GM12801 (cell line): ENCODE results near the gene ARHGEF40.

Experiments
- TF ChIP-seq, protein P1 (sequence below): IDR thresholded peaks from one replicate; pipeline ENCODE4 v1.5.1; 2011; ENCODE audit warnings: control low read depth; ENCODE audit not compliant: insufficient read length; ENCODE audit errors: extremely low read depth

The ARHGEF40 gene

GRCh38 chr14:21042918-21043317 lies 27.2 kb upstream of the ARHGEF40 start:
- TF ChIP-seq, protein P1, sequence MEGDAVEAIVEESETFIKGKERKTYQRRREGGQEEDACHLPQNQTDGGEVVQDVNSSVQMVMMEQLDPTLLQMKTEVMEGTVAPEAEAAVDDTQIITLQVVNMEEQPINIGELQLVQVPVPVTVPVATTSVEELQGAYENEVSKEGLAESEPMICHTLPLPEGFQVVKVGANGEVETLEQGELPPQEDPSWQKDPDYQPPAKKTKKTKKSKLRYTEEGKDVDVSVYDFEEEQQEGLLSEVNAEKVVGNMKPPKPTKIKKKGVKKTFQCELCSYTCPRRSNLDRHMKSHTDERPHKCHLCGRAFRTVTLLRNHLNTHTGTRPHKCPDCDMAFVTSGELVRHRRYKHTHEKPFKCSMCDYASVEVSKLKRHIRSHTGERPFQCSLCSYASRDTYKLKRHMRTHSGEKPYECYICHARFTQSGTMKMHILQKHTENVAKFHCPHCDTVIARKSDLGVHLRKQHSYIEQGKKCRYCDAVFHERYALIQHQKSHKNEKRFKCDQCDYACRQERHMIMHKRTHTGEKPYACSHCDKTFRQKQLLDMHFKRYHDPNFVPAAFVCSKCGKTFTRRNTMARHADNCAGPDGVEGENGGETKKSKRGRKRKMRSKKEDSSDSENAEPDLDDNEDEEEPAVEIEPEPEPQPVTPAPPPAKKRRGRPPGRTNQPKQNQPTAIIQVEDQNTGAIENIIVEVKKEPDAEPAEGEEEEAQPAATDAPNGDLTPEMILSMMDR: no peak

- TF ChIP-seq, protein P1: no peak
These were observed 26.6 kb upstream of the ARHGEF40 start for GRCh38 chr14:21043387-21043973.

DNA sequence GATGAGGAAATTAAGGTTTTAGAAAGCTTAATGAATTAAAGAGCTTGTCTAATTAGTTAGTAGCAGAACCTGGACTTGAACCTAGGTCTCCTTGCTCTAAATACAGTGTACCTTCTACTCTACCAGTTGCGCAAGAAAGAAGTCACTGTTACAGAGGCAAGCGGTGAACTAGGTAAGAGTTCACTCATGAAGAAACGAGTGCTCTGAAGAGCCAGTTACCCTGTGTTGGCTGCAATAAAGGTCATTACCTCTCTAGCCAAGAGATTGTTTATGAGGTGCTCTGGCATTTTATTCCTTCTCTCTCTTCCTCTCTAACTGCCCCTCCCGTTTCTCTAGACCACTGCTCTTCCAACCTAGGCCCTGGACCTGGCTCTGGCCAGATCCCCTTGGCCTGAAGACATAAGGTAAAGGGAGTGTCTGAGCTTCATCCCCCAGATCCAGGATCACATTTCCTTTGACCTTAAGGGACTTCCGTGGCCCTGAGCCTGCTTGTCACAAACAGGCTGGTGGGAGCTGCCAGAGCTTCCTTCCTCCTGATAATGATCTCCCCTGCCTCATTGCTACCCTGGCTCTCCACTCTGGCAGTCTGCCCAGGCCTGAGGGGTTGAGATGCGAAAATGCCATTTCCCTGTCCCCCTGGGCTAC lies 26.0 kb upstream of the ARHGEF40 start:
- TF ChIP-seq, protein P1: no peak

- TF ChIP-seq, protein P1: no peak
These were observed 22.7 kb upstream of the ARHGEF40 start for GRCh38 chr14:21047378-21047781.

- TF ChIP-seq, protein P1: no peak
These were observed 21.5 kb upstream of the ARHGEF40 start for GRCh38 chr14:21048638-21049037.

DNA sequence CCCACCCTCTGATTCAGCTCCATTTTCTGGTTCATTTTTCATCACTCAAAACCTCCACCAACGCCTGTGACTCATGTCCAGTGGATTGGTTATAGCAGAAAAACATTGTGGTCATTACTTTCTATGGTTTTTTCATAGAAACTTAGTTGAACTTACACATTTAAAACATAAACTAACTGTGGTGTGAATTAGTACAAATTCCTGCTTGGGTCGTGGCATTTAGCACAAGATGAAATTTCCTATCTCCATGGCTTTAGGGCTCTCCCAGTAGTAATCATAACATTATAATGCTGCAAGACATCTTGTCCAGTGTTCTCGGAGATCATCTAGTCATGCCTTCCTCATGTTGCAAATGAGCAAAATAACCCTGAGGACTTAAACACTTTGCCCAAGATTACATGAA lies 20.8 kb upstream of the ARHGEF40 start:
- TF ChIP-seq, protein P1: no peak

GRCh38 chr14:21050597-21050996 lies 19.5 kb upstream of the ARHGEF40 start:
- TF ChIP-seq, protein P1: no peak
